Gastroesophageal sphincter (tissue), 3 donors: Measurements from ENCODE around the gene MSS51.

Source experiments
- CTCF ChIP-seq, 4 experiments: fragments of 200-600 bp in 2 of 4; fragments of 450-650 bp in 2 of 4; sonication (generic) in 1 of 4; IDR thresholded peaks; one replicate each; pipeline ENCODE4 v1.5.1; 2017 to 2019; ENCODE audit warnings: antibody characterized with exemption in 4 of 4, mild to moderate bottlenecking in 2 of 4, moderate library complexity in 2 of 4
- POLR2A ChIP-seq, 2 donors: fragments of 450-650 bp; IDR thresholded peaks; one replicate each; pipeline ENCODE4 v1.6.1; 2017; ENCODE audit warnings: antibody characterized with exemption in 2 of 2, mild to moderate bottlenecking in 2 of 2, moderate library complexity in 1 of 2
- POLR2AphosphoS5 ChIP-seq: sonication (generic); formaldehyde crosslinking; IDR thresholded peaks from one replicate; pipeline ENCODE4 v1.6.1; 2017; ENCODE audit warnings: antibody characterized with exemption

DNA sequence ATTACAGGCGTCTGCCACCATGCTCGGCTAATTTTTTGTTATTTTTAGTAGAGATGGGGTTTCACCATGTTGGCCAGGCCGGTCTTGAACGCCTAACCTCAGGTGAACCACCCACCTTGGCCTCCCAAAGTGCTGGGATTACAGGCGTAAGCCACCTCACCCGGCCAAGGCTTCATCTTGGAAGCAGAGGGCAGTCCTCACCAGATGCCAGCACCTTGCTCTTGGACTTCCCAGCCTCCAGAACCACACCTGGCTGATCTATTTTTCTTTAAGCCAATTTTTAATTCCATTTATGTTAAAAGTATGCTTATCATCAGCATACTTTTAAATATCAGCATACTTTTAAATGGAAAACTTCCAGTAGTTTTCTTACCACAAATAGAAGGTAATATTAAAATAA, 31.7 kb downstream of the MSS51 start:
- TF ChIP-seq CTCF (IDR thresholded peaks at IDR 0.05) (no peak), POLR2AphosphoS5 (no peak), POLR2A (IDR thresholded peaks at IDR 0.05) (no peak)
